ENCODE data around the gene HDLBP. TPM values are rescaled to one million over a fixed set of nuclear protein-coding genes. Genes with fewer than 3 reads are reported as not detected.
A peak's percentile ranks its signal among the peaks of the same experiment; 100 is the strongest.

HDLBP gene
- total RNA-seq, 4 donors from 2014 or later, result 383 to 486 (median 444) TPM

DNA sequence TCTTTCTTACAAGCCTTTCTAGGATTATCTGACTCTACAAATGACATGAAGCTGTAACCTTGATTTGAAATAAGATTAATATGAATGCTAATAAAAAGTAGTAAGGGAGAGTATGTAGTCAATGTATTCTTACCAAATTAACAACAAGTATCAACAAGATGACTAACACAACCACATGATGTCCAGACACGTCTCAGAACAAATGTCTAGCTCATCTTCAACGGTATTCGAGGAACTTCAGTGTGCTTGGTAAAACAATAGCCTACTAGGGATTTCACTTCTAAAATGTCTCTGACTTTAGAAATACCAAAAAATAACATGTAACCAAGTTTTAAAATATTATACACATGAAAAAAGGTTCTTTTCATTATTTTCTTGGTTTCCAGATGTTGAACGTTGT, 3.4 kb downstream of the HDLBP start:
- H3K27ac ChIP-seq, result peak overlapping the region; percentile 56 to 99 (median 82)
- no peak overlapping the region for H3K4me3 ChIP-seq
- ATAC-seq (no peak), DNase-seq (no peak)
- H3K4me1 ChIP-seq, result peaks cover 47 to 59% of the 10 kb centered on the region in 2 donors
- H3K36me3 ChIP-seq, result no peaks in the 10 kb centered on the region
- TF ChIP-seq CTCF (IDR thresholded peaks at IDR 0.05 in 4 of 5, conservative IDR thresholded peaks at IDR 0.05 in 1 of 5) (no peak), POLR2A (IDR thresholded peaks at IDR 0.05) (no peak)
- no peaks in the 10 kb centered on the region for H3K27me3 ChIP-seq
- in situ Hi-C loops (cut with MboI; ENCODE audit: low sequenced_read_pairs in 4 of 4), result no loop called here
- H3K9me3 ChIP-seq, result no peaks in the 10 kb centered on the region
- intact Hi-C loops (cut with DNase I; ENCODE audit: low total_unique reads), result loop anchor here (5.0 kb wide), 1 partner anchor 320 kb away; no protein-coding TSS in a partner anchor

DNA sequence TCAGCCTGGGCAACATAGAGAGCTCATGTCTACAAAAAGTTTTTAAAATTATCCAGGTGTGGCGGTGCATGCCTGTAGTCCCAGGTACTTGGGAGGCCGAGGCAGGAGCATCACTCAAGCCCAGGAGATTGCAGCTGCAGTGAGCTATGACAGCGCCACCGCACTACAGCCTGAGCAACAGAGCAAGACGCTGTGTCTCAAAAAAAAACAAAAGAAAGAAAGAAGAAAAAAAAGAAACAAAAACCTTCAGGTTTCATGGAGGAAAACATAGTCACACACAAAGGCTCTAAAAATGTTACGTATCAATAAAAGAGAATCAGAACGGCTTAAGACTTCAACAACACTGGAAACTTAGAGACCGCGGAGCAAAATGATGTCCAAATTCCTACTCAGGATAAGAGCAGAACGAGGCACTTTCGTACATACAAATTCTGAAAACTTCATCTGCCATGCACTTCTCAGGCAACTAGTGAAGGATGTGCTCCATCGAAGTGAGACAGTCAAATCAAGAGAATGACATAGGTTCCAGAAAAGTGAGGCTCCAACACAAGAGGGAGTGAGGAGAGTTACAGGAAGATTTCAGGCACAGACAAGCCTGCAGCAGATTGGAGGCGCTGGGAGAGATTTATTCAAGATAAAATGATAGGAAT, 4.4 kb downstream of the HDLBP start:
- ATAC-seq, result no peak
- Histone ChIP-seq H3K36me3 (no peaks in the 10 kb centered on the region), H3K27me3 (no peaks in the 10 kb centered on the region), H3K4me1 (peaks cover 44 to 58% of the 10 kb centered on the region in 2 donors), H3K9me3 (no peaks in the 10 kb centered on the region), H3K4me3 (no peak overlapping the region), H3K27ac (peak overlapping the region; percentile 56 to 99 (median 82))
- no peak for DNase-seq
- in situ Hi-C loops (cut with MboI; ENCODE audit: low sequenced_read_pairs in 4 of 4), result no loop called here
- TF ChIP-seq CTCF (IDR thresholded peaks at IDR 0.05 in 4 of 5, conservative IDR thresholded peaks at IDR 0.05 in 1 of 5) (no peak), POLR2A (IDR thresholded peaks at IDR 0.05) (no peak)
- intact Hi-C loops (cut with DNase I; ENCODE audit: low total_unique reads), result loop anchor here (5.0 kb wide), 1 partner anchor 319 kb away; no protein-coding TSS in a partner anchor

DNA sequence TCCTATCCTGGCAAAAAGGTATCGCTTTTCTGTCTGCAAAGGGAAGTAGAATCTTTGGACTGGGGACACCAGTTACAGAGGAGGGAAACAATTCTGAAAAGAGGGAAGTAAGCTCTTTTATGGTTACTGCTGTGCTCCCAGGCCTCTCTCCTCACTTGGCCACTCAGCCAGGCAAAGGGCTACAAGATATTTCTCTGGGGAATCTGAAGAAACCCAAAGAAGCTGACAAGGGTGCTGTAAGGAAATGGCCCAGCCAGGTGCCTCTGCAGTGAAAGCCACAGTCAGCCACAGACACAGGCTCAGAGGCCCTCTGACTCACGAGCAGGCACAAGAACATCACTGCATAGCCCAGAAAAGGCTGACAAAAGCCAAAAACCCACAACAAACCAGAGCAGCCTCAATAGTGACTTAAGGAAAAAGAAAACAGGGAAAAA, 5.8 kb downstream of the HDLBP start:
- Histone ChIP-seq H3K4me3 (no peak overlapping the region), H3K36me3 (no peaks in the 10 kb centered on the region), H3K4me1 (peaks cover 53 to 69% of the 10 kb centered on the region in 2 donors), H3K27me3 (no peaks in the 10 kb centered on the region), H3K27ac (peak overlapping the region in 1 of 4 donors; percentile 19), H3K9me3 (no peaks in the 10 kb centered on the region)
- no peak for ATAC-seq
- intact Hi-C loops (cut with DNase I; ENCODE audit: low total_unique reads), result loop anchor here (5.0 kb wide), 1 partner anchor 317 kb away; no protein-coding TSS in a partner anchor
- TF ChIP-seq POLR2A (IDR thresholded peaks at IDR 0.05), result no peak
- TF ChIP-seq CTCF (IDR thresholded peaks at IDR 0.05 in 4 of 5, conservative IDR thresholded peaks at IDR 0.05 in 1 of 5), result no peak
- no peak for DNase-seq
- in situ Hi-C loops (cut with MboI; ENCODE audit: low sequenced_read_pairs in 4 of 4), result no loop called here

GRCh38 chr2:241308832-241309500, 6.5 kb downstream of the HDLBP start:
- H3K4me1 ChIP-seq, result peaks cover 56 to 72% of the 10 kb centered on the region in 2 donors
- intact Hi-C loops (cut with DNase I; ENCODE audit: low total_unique reads), result no loop called here
- no peaks in the 10 kb centered on the region for H3K27me3 ChIP-seq
- no peaks in the 10 kb centered on the region for H3K9me3 ChIP-seq
- H3K27ac ChIP-seq, result no peak overlapping the region
- TF ChIP-seq POLR2A (IDR thresholded peaks at IDR 0.05) (no peak), CTCF (IDR thresholded peaks at IDR 0.05 in 4 of 5, conservative IDR thresholded peaks at IDR 0.05 in 1 of 5) (no peak)
- DNase-seq, result no peak
- no peak overlapping the region for H3K4me3 ChIP-seq
- no peaks in the 10 kb centered on the region for H3K36me3 ChIP-seq
- ATAC-seq, result no peak
- in situ Hi-C loops (cut with MboI; ENCODE audit: low sequenced_read_pairs in 4 of 4), result no loop called here

Measured in gastrocnemius medialis (tissue), 4 donors.